Calu3 (cell line): ENCODE measurements around the gene SCUBE2. TPM values are rescaled to one million over a fixed set of nuclear protein-coding genes. Genes with fewer than 3 reads are reported as not detected.
A peak's percentile ranks its signal among the peaks of the same experiment; 100 is the strongest.

Source experiments
- BruUV-seq: library from RNA; stranded (reverse); fragments of 400-500 nt; replicated peaks from 2 replicates; lab custom pipeline; 2021; lab: Mats Ljungman, UMichigan
- CTCF ChIA-PET: fragments of 300-600 bp; sonication (Branson Sonifier 250); formaldehyde crosslinking; loops from one replicate; lab custom pipeline; 2022; ENCODE audit warnings: antibody characterized with exemption; lab: Charles Lee
- DNase-seq: peaks from one replicate; pipeline ENCODE4 v3.0.0; 2022
- H3K27ac Mint-ChIP-seq: one replicate; pipeline ENCODE4 v1.8.0; 2022; ENCODE audit warnings: mixed read lengths; ENCODE audit not compliant: unreplicated experiment
- H3K27me3 Mint-ChIP-seq: one replicate; pipeline ENCODE4 v1.8.0; 2022; ENCODE audit warnings: mixed read lengths; ENCODE audit not compliant: unreplicated experiment
- H3K36me3 Mint-ChIP-seq: one replicate; pipeline ENCODE4 v1.8.0; 2022; ENCODE audit warnings: mild to moderate bottlenecking, moderate library complexity, mixed read lengths; ENCODE audit not compliant: insufficient read depth, unreplicated experiment
- H3K4me1 Mint-ChIP-seq: one replicate; pipeline ENCODE4 v1.8.0; 2022; ENCODE audit warnings: mild to moderate bottlenecking, low read depth, mixed read lengths; ENCODE audit not compliant: unreplicated experiment
- H3K4me3 Mint-ChIP-seq: one replicate; pipeline ENCODE4 v1.8.0; 2022; ENCODE audit warnings: mild to moderate bottlenecking, low read depth, moderate library complexity, mixed read lengths; ENCODE audit not compliant: unreplicated experiment
- H3K9me3 Mint-ChIP-seq: one replicate; pipeline ENCODE4 v1.8.0; 2022; ENCODE audit warnings: low read depth, mixed read lengths; ENCODE audit not compliant: unreplicated experiment
- intact Hi-C: fragments of 100-400 bp; cut with micrococcal nuclease; formaldehyde crosslinking; loops from one replicate; pipeline ENCODE4 v1.10.0; 2022; ENCODE audit not compliant: unreplicated experiment
- total RNA-seq: library from RNA; stranded (reverse); gene quantifications from 2 replicates; pipeline ENCODE4 v1.2.3, GENCODE V29; 2022
- TF ChIP-seq, protein P1 (sequence below): fragments of 200-600 bp; IDR thresholded peaks from one replicate; pipeline ENCODE4 v1.8.0; 2022; ENCODE audit warnings: antibody characterized with exemption; ENCODE audit not compliant: unreplicated experiment

The SCUBE2 gene
- total RNA-seq, 1 experiment from 2014 or later: not detected

DNA sequence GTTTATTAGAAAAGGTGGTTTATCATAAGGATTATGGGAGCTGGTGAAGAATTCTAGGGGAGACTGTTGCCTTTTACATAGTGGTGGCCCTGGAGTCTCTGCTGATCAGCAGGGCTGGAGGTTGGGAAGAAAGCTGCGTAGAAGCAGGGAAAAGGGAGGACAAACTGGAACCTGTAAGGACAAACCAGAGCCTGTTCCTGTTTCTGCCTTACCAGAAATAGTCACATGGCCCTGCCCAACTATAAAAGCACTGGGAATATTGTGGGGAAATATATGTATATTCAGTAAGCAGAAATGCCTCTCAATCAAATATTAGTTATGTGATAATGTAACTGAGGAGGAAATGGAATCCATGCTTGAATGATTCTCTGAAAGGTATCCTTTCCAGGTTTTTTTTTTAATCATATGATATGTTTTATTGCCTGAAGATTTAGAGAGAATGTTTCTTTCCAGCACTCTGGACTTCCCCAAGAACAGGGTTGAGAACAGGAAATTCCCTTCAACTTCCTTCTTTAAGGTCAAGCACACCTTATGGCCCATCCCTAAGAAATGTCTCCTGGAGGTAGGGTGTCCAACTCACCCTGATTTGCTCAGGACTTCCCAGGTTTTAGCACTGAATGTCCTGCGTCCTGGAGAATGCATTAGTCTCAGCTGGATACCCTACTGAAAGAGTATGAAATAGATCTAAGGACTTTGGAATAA, 33.9 kb upstream of the SCUBE2 start:
- Mint-ChIP-seq H3K27ac (no peak overlapping the region), H3K27me3 (no peaks in the 10 kb centered on the region), H3K4me3 (no peak overlapping the region), H3K4me1 (no peaks in the 10 kb centered on the region), H3K9me3 (no peaks in the 10 kb centered on the region), H3K36me3 (no peaks in the 10 kb centered on the region)
- no TSS peak for BruUV-seq
- DNase-seq: no peak
- intact Hi-C loops: no loop called here
- TF ChIP-seq, protein P1, sequence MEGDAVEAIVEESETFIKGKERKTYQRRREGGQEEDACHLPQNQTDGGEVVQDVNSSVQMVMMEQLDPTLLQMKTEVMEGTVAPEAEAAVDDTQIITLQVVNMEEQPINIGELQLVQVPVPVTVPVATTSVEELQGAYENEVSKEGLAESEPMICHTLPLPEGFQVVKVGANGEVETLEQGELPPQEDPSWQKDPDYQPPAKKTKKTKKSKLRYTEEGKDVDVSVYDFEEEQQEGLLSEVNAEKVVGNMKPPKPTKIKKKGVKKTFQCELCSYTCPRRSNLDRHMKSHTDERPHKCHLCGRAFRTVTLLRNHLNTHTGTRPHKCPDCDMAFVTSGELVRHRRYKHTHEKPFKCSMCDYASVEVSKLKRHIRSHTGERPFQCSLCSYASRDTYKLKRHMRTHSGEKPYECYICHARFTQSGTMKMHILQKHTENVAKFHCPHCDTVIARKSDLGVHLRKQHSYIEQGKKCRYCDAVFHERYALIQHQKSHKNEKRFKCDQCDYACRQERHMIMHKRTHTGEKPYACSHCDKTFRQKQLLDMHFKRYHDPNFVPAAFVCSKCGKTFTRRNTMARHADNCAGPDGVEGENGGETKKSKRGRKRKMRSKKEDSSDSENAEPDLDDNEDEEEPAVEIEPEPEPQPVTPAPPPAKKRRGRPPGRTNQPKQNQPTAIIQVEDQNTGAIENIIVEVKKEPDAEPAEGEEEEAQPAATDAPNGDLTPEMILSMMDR: no peak
- CTCF ChIA-PET: no interaction called here

DNA sequence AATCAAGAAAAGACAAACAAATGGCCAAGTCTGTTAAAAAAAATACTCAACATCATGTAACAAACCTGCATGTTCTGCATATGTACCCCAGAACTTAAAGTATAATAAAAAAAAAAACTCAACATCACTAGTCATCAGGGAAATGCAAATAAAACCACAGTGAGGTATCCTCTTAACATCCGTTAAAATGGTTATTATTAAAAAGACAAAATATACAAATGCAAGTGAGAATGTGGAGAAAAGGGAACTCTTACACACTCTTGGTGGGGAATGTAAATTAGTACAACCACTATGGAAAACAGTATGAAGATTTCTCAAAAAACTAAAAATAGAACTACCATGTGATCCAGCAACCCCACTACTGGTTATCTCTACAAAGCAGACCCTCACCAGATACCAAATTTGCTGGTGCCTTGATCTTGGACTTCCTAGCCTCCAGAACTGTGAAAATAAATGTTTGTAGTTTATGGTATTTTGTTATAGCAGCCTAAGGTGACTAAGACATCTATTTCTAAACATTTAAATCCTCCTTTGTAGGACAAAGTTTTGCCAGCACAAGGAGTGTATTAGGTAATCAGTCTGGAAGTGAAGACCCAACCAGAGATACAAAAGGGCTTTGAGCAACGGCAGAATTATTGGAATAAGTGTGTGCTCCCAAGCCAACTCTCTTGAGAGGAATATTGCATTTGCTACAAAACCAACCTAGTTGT, 32.4 kb upstream of the SCUBE2 start:
- CTCF ChIA-PET: interaction anchor here (0.6 kb wide), 1 partner anchor 112 kb away, joined by 4 read pairs; no protein-coding TSS in a partner anchor

DNA sequence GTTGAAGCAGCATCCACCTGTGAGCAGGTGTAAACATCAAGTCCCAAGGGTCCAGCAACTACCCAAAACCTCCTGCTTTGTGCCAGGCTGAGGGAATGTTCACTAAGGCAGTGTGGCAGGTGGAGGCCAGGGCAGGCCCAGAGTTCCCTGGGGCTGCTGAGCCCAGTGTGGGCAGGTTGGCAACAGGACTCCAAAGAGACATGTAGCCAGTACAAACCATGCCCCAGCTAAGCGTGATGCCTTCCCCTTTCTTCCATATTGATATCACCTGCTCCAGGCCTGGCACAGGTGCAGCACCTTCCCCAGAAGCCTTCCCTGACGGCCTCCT, 30.0 kb upstream of the SCUBE2 start:
- TF ChIP-seq, protein P1: no peak
- Mint-ChIP-seq H3K27me3 (no peaks in the 10 kb centered on the region), H3K4me3 (no peak overlapping the region), H3K4me1 (no peaks in the 10 kb centered on the region), H3K27ac (no peak overlapping the region), H3K9me3 (no peaks in the 10 kb centered on the region), H3K36me3 (no peaks in the 10 kb centered on the region)
- BruUV-seq: no TSS peak
- CTCF ChIA-PET: no interaction called here
- no peak for DNase-seq
- intact Hi-C loops: loop anchor here (5.0 kb wide), 1 partner anchor 104 kb away; no protein-coding TSS in a partner anchor

More for the DNA sequence above, 32.4 kb upstream of the SCUBE2 start:
- H3K4me3 Mint-ChIP-seq: no peak overlapping the region
- H3K9me3 Mint-ChIP-seq: no peaks in the 10 kb centered on the region
- no peaks in the 10 kb centered on the region for H3K4me1 Mint-ChIP-seq
- intact Hi-C loops: loop anchor here (5.0 kb wide), 1 partner anchor 106 kb away; no protein-coding TSS in a partner anchor
- no peaks in the 10 kb centered on the region for H3K27me3 Mint-ChIP-seq
- TF ChIP-seq, protein P1: no peak
- no TSS peak for BruUV-seq
- no peak overlapping the region for H3K27ac Mint-ChIP-seq
- H3K36me3 Mint-ChIP-seq: no peaks in the 10 kb centered on the region
- DNase-seq: no peak

DNA sequence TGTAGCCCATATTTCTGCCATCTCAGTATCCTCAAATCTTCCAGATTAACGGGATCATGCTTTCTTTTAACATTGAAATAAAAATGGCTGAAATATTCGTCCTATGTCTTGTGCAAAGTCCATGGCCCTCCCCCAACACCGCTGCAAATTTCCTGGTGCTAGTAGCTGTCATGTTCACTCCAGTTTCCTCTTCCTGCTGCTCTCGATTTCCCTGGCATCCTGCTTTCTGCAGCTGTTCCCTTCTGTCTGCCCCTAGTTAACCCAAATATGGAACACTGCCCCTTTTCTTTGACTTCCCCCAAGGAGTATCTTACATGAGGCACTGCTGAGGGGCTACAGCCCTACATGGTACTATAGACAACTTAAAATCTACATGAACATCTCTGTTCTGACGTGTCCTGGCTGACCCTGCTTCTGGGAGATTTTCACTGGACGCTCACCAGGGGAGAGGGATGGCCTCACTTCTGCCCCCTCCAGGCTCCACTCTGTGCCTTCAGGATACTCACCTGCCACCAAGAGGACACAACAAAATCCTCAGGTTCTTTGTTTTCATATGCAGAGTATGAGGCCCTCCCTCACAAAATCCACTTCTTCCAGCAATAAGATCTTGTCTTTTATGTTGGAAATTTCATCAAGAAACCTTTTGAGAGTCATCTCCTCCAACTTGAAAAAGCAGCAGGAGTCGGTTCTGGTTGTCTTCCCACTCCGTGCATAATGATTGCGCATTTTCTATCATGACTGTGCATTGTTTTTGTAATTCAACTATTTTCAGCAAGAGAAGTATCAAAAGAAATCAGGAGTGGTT, 29.5 kb upstream of the SCUBE2 start:
- Mint-ChIP-seq H3K4me3 (no peak overlapping the region), H3K9me3 (no peaks in the 10 kb centered on the region), H3K4me1 (no peaks in the 10 kb centered on the region), H3K27ac (no peak overlapping the region), H3K36me3 (no peaks in the 10 kb centered on the region), H3K27me3 (no peaks in the 10 kb centered on the region)
- CTCF ChIA-PET: interaction anchor here (0.6 kb wide), 1 partner anchor 46 kb away, joined by 4 read pairs; no protein-coding TSS in a partner anchor
- TF ChIP-seq, protein P1: peak; percentile 18
- BruUV-seq: no TSS peak
- DNase-seq: no peak
- intact Hi-C loops: loop anchor here (5.0 kb wide), 1 partner anchor 104 kb away; no protein-coding TSS in a partner anchor
